ENCODE data around the gene ASF1B. TPM values are rescaled to one million over a fixed set of nuclear protein-coding genes. Genes with fewer than 3 reads are reported as not detected.

ASF1B gene
- total RNA-seq, 4 donors from 2014 or later, result 0.34 to 0.82 (median 0.66) TPM; not detected in 1

GRCh38 chr19:14102756-14103155, 33.6 kb downstream of the ASF1B start:
- TF ChIP-seq CTCF (IDR thresholded peaks at IDR 0.05; ENCODE audit: low read depth), result no peak

GRCh38 chr19:14102102-14102696, 34.2 kb downstream of the ASF1B start:
- no peak for TF ChIP-seq CTCF (IDR thresholded peaks at IDR 0.05; ENCODE audit: low read depth)

- no peak for TF ChIP-seq CTCF (IDR thresholded peaks at IDR 0.05; ENCODE audit: low read depth)
Measured at GRCh38 chr19:14101003-14101545, 35.3 kb downstream of the ASF1B start.

DNA sequence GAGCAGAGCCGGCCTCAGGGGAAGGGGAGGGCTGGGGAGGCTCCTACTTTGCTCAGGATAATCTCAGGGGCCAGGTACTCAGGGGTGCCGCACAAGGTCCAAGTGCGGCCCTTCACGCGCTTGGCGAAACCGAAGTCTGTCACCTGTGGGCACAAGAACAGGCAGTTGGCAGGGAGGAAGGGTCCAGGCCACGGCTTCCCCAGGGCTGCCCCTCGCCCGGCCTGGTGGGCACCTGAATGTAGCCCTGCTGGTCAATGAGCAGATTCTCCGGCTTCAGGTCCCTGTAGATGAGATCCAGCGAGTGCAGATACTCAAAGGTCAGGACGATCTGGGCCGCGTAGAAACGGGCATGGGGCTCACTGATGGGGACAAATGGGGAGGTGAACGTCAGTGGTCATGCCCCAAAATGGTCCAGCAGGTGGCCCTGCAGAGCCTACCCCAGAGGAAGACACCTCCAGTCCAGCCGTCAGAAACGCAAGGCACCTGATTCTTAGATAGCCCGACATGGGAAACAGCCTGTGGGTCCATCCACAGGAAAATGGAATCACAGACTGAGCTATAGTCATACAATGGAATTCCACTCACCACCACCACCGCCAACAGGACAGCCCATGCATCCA, 38.7 kb downstream of the ASF1B start:
- no peak for TF ChIP-seq CTCF (IDR thresholded peaks at IDR 0.05; ENCODE audit: low read depth)

DNA sequence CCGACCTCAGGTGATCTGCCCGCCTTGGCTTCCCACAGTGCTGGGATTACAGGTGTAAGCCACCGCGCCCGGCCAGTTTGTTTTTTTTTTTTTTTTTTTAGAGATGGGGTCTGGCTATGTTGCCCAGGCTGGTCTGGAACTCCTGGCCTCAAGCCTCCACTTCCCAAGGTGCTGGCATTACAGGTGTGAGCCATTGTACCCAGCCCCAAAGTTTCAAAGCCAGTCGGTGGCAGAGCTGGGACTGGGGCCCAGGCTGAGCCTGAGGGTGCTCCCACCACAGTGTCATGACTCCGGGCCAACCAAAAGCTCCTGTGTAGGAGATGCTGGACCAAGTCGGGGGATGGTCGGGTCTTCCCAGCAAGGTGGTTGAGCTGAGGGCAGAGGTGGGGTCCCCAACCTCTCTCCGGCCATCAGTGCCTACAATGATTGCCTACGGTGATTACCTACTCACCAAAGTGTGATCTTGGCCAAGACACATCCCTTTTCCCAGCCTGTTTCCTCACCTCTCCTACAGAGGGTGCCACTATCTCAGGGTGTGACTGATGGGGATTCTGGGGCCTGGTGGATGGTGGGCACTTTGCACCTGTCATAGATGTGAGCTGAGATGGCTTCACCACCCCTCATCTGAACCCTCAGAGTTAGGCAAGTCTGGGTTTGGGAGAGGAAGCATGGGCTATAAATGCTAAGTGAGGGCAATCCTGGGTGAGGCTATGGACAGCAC, 40.0 kb downstream of the ASF1B start:
- no peak for TF ChIP-seq CTCF (IDR thresholded peaks at IDR 0.05; ENCODE audit: low read depth)

DNA sequence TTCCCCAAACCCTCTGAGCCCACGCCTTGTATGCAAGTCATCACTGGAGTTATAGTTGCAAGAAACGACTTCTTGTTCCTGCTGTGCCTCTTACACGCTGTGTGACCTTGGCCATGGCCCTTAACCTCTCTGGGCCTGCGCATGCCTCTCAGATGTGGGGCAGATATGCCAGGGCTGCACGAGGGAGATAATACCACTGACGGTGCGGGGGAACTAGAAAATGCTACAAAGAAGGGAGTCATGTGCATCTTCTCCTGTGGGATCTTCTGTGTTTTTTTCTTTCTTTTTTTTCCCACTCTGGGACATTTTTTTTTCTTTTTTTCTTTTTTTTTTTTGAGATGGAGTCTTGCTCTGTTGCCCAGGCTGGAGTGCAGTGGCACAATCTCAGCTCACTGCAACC, 41.5 kb downstream of the ASF1B start:
- no peak for TF ChIP-seq CTCF (IDR thresholded peaks at IDR 0.05; ENCODE audit: low read depth)
